Islet of Langerhans (tissue), 1 donor: ENCODE data around the gene FAM72A.
"Not testable (repeated sequence)": the region's sequence is repeated elsewhere in the genome, so short reads cannot be mapped to it uniquely, and the experiment has no call there.

Experiments used
- FAIRE-seq: peaks from one replicate; lab custom pipeline; 2011; peaks lifted over from hg19 to GRCh38; lab: Jason Lieb, UNC

FAM72A gene

GRCh38 chr1:206202789-206203363 lies at the start of gene FAM72A:
TSS of gene FAM72A (minus strand) at chr1:206202839. CDS start at chr1:206202025, 814 bp downstream.
- FAIRE-seq, result not testable (repeated sequence)

GRCh38 chr1:206250953-206251681 lies 48.5 kb upstream of the FAM72A start:
- not testable (repeated sequence) for FAIRE-seq

- FAIRE-seq, result not testable (repeated sequence)
Observed at GRCh38 chr1:206246129-206246886, 43.7 kb upstream of the FAM72A start.

GRCh38 chr1:206245479-206245878 lies 42.8 kb upstream of the FAM72A start:
- not testable (repeated sequence) for FAIRE-seq

- FAIRE-seq, result not testable (repeated sequence)
Observed at GRCh38 chr1:206243335-206243734, 40.7 kb upstream of the FAM72A start.

GRCh38 chr1:206240288-206240687 lies 37.6 kb upstream of the FAM72A start:
- FAIRE-seq, result not testable (repeated sequence)

- FAIRE-seq, result not testable (repeated sequence)
Observed at GRCh38 chr1:206235190-206235589, 32.6 kb upstream of the FAM72A start.

GRCh38 chr1:206234189-206234916 lies 31.7 kb upstream of the FAM72A start:
- FAIRE-seq, result not testable (repeated sequence)

- FAIRE-seq, result not testable (repeated sequence)
Observed at GRCh38 chr1:206232970-206233645, 30.5 kb upstream of the FAM72A start.

GRCh38 chr1:206231989-206232388 lies 29.4 kb upstream of the FAM72A start:
- not testable (repeated sequence) for FAIRE-seq

- not testable (repeated sequence) for FAIRE-seq
Observed at GRCh38 chr1:206229286-206229685, 26.6 kb upstream of the FAM72A start.

- FAIRE-seq, result not testable (repeated sequence)
Observed at GRCh38 chr1:206226886-206227285, 24.2 kb upstream of the FAM72A start.

GRCh38 chr1:206225386-206225785 lies 22.7 kb upstream of the FAM72A start:
- FAIRE-seq, result not testable (repeated sequence)

GRCh38 chr1:206224190-206224776 lies 21.6 kb upstream of the FAM72A start:
- FAIRE-seq, result not testable (repeated sequence)

- not testable (repeated sequence) for FAIRE-seq
Observed at GRCh38 chr1:206221585-206221984, 18.9 kb upstream of the FAM72A start.

- not testable (repeated sequence) for FAIRE-seq
Observed at GRCh38 chr1:206220332-206221000, 17.8 kb upstream of the FAM72A start.

- FAIRE-seq, result not testable (repeated sequence)
Observed at GRCh38 chr1:206219514-206220331, 17.1 kb upstream of the FAM72A start.

- FAIRE-seq, result not testable (repeated sequence)
Observed at GRCh38 chr1:206218765-206219164, 16.1 kb upstream of the FAM72A start.

- not testable (repeated sequence) for FAIRE-seq
Observed at GRCh38 chr1:206218285-206218684, 15.6 kb upstream of the FAM72A start.
